Measurements from ENCODE around the gene MYO15B. TPM values are rescaled to one million over a fixed set of nuclear protein-coding genes. Genes with fewer than 3 reads are reported as not detected.
A peak's percentile ranks its signal among the peaks of the same experiment; 100 is the strongest.

MYO15B gene
- total and polyA plus RNA-seq, 2 donors (not counting 1 experiment from before 2014, with no cell fraction given): 452 to 1,019 TPM

- Mint-ChIP-seq H3K27ac (peak overlapping the region; percentile 20), H3K4me1 (peaks cover 7% of the 10 kb centered on the region), H3K9me3 (ENCODE audit: insufficient read depth) (no peaks in the 10 kb centered on the region), H3K27me3 (no peaks in the 10 kb centered on the region), H3K4me3 (no peak overlapping the region)
- TF ChIP-seq CTCF (IDR thresholded peaks at IDR 0.05): peak; percentile 73
- TF ChIP-seq EZH2 (IDR thresholded peaks at IDR 0.05; ENCODE audit: borderline replicate concordance, insufficient read depth, low read depth, low read length, poor library complexity, severe bottlenecking): no peak
- Histone ChIP-seq H3K4me3 (ENCODE audit: control extremely low read depth in 1 of 5, extremely low read depth in 1 of 5, insufficient read depth in 1 of 5, low read depth in 2 of 5, low read length in 4 of 5) (no peak overlapping the region), H3K36me3 (replicated peaks in 1 of 2; ENCODE audit: control extremely low read depth in 1 of 2, control insufficient read depth in 1 of 2, extremely low read depth in 1 of 2, insufficient read depth in 2 of 2, low read length in 1 of 2) (peaks cover 0 to 49% of the 10 kb centered on the region in 2 experiments), H3K79me2 (ENCODE audit: control insufficient read depth, insufficient read depth, low read length) (no peaks in the 10 kb centered on the region), H3K9ac (ENCODE audit: low read length) (no peak overlapping the region), H3K4me1 (ENCODE audit: control insufficient read depth in 2 of 2, insufficient read depth in 2 of 2, low read length in 2 of 2) (peaks cover 6 to 8% of the 10 kb centered on the region in 2 donors), H3K4me2 (replicated peaks; ENCODE audit: low read depth, low read length, poor library complexity, severe bottlenecking) (no peak overlapping the region), H3K27me3 (replicated peaks in 1 of 4; ENCODE audit: control extremely low read depth in 1 of 4, control insufficient read depth in 3 of 4, insufficient read depth in 4 of 4, low read length in 3 of 4) (no peaks in the 10 kb centered on the region), H4K20me1 (ENCODE audit: control insufficient read depth, insufficient read depth, low read length, poor library complexity, severe bottlenecking) (no peaks in the 10 kb centered on the region), H3K9me3 (ENCODE audit: control extremely low read depth in 1 of 3, control insufficient read depth in 2 of 3, insufficient read depth in 1 of 3, low read length in 2 of 3) (no peaks in the 10 kb centered on the region), H3K27ac (ENCODE audit: low read length in 2 of 2) (no peak overlapping the region), H2AFZ (ENCODE audit: insufficient read depth, low read depth, low read length, poor library complexity, severe bottlenecking) (no peak overlapping the region)
- DNase-seq: peak; percentile 59
- peak; percentile 81 for ATAC-seq (ENCODE audit: low read depth)
- POLR2A ChIA-PET: interaction anchor here (0.6 kb wide), 1 partner anchor 93 kb away, joined by 13 read pairs; no protein-coding TSS in a partner anchor
- intact Hi-C loops (cut with micrococcal nuclease): loop anchor here (2.0 kb wide), 1 partner anchor 20 kb away; the partner anchor contains the start of gene SMIM5
- CTCF ChIA-PET: interaction anchor here (1.7 to 6.5 kb wide), 5 partner anchors 9 to 100 kb away, joined by 5 to 62 read pairs (median 7); partner anchors contain the start of gene SMIM5
- WGBS (ENCODE audit: insufficient coverage): 53% methylated on average over 3 of the region's 6 CpGs
Observed at GRCh38 chr17:75652934-75653549, 65.4 kb downstream of the MYO15B start.

- Histone ChIP-seq H3K4me2 (replicated peaks; ENCODE audit: low read depth, low read length, poor library complexity, severe bottlenecking) (no peak overlapping the region), H3K9me3 (ENCODE audit: control extremely low read depth in 1 of 3, control insufficient read depth in 2 of 3, insufficient read depth in 1 of 3, low read length in 2 of 3) (no peaks in the 10 kb centered on the region), H3K27me3 (replicated peaks in 1 of 4; ENCODE audit: control extremely low read depth in 1 of 4, control insufficient read depth in 3 of 4, insufficient read depth in 4 of 4, low read length in 3 of 4) (no peaks in the 10 kb centered on the region), H3K4me1 (ENCODE audit: control insufficient read depth in 2 of 2, insufficient read depth in 2 of 2, low read length in 2 of 2) (peaks cover 6 to 8% of the 10 kb centered on the region in 2 donors), H2AFZ (ENCODE audit: insufficient read depth, low read depth, low read length, poor library complexity, severe bottlenecking) (no peak overlapping the region), H4K20me1 (ENCODE audit: control insufficient read depth, insufficient read depth, low read length, poor library complexity, severe bottlenecking) (no peaks in the 10 kb centered on the region), H3K36me3 (replicated peaks in 1 of 2; ENCODE audit: control extremely low read depth in 1 of 2, control insufficient read depth in 1 of 2, extremely low read depth in 1 of 2, insufficient read depth in 2 of 2, low read length in 1 of 2) (peaks cover 0 to 42% of the 10 kb centered on the region in 2 experiments), H3K27ac (ENCODE audit: low read length in 2 of 2) (no peak overlapping the region), H3K4me3 (ENCODE audit: control extremely low read depth in 1 of 5, extremely low read depth in 1 of 5, insufficient read depth in 1 of 5, low read depth in 2 of 5, low read length in 4 of 5) (no peak overlapping the region), H3K79me2 (ENCODE audit: control insufficient read depth, insufficient read depth, low read length) (no peaks in the 10 kb centered on the region), H3K9ac (ENCODE audit: low read length) (no peak overlapping the region)
- Mint-ChIP-seq H3K27ac (no peak overlapping the region), H3K4me3 (no peak overlapping the region), H3K27me3 (no peaks in the 10 kb centered on the region), H3K4me1 (peaks cover 7% of the 10 kb centered on the region), H3K9me3 (ENCODE audit: insufficient read depth) (no peaks in the 10 kb centered on the region)
- DNase-seq: no peak
- intact Hi-C loops (cut with micrococcal nuclease): no loop called here
- POLR2A ChIA-PET: no interaction called here
- ATAC-seq (ENCODE audit: low read depth): no peak
- TF ChIP-seq CTCF (IDR thresholded peaks at IDR 0.05): no peak
- TF ChIP-seq EZH2 (IDR thresholded peaks at IDR 0.05; ENCODE audit: borderline replicate concordance, insufficient read depth, low read depth, low read length, poor library complexity, severe bottlenecking): no peak
- CTCF ChIA-PET: interaction anchor here (0.9 to 6.5 kb wide), 9 partner anchors 10 to 176 kb away, joined by 3 to 62 read pairs (median 7); partner anchors contain the start of gene SMIM5
- WGBS (ENCODE audit: insufficient coverage): 86% methylated on average over 2 of the region's 2 CpGs
Observed at GRCh38 chr17:75654176-75654575, 66.6 kb downstream of the MYO15B start.
